C4-2B (cell line): ENCODE results near the gene FAM228B.
A peak's percentile ranks its signal among the peaks of the same experiment; 100 is the strongest.

Source experiments
- H3K27ac ChIP-seq: fragments of 450-650 bp; 2 replicates; pipeline ENCODE4 v1.5.1; 2017
- CTCF ChIP-seq: fragments of 450-650 bp; conservative IDR thresholded peaks from 2 replicates; pipeline ENCODE4 v1.5.1; 2017; ENCODE audit warnings: mild to moderate bottlenecking
- ZFX ChIP-seq: fragments of 450-650 bp; IDR thresholded peaks from 2 replicates; pipeline ENCODE4 v1.6.1; 2017

Gene FAM228B

GRCh38 chr2:24123195-24123921, at the start of gene FAM228B, which contains the start of gene PFN4:
TSS of gene FAM228B (plus strand) at chr2:24123469. CDS start at chr2:24124362, 893 bp downstream.
TSS of gene PFN4 (minus strand) at chr2:24123334. CDS start at chr2:24122535, 799 bp downstream.
- no peak; the same call in 1 of the 2 replicates for TF ChIP-seq CTCF
- TF ChIP-seq ZFX, result peak; percentile 95
- H3K27ac ChIP-seq, result peak within 1 kb of the TSS; percentile 81

DNA sequence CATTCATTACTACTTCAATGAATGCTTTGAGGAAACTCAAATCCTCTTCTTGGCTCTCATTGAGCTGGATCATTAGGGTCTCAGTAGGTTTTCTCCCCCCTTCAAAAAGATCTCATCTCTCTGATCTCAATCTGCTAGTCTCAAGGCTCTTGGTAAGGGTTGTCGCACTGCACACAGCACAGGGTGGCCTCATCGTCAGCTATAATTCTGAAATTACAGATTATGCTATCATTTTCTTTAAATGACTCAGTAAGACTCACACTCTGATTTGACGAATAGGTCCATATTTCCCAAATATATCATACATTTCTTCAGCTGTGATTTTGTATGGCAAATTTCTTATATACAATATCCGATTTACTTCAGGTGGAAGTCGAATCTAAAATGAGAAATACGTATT, 49.5 kb upstream of the FAM228B start:
- TF ChIP-seq ZFX, result no peak
- TF ChIP-seq CTCF, result no peak
- H3K27ac ChIP-seq, result no peak overlapping the region

DNA sequence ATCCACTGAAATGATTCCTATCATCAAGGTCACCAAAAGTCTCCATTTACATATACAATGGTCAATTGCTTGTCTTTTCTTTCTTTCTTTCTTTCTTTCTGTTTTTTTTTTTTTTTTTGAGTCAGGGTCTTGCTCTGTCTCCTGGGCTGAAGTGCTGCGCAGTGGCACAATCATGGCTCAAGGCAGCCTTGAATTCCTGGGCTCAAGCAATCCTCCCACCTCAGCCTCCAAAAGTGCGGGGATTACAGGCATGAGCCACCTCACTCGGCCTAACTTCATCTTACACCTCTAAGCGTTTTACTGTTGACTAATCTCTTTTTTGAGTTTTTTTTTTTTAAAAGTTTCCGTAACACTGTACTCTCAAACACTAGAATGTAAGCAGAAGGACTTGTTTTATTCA, 48.0 kb upstream of the FAM228B start:
- no peak for TF ChIP-seq CTCF
- no peak for TF ChIP-seq ZFX
- peak overlapping the region; percentile 70; the same call in 1 of the 2 replicates for H3K27ac ChIP-seq

DNA sequence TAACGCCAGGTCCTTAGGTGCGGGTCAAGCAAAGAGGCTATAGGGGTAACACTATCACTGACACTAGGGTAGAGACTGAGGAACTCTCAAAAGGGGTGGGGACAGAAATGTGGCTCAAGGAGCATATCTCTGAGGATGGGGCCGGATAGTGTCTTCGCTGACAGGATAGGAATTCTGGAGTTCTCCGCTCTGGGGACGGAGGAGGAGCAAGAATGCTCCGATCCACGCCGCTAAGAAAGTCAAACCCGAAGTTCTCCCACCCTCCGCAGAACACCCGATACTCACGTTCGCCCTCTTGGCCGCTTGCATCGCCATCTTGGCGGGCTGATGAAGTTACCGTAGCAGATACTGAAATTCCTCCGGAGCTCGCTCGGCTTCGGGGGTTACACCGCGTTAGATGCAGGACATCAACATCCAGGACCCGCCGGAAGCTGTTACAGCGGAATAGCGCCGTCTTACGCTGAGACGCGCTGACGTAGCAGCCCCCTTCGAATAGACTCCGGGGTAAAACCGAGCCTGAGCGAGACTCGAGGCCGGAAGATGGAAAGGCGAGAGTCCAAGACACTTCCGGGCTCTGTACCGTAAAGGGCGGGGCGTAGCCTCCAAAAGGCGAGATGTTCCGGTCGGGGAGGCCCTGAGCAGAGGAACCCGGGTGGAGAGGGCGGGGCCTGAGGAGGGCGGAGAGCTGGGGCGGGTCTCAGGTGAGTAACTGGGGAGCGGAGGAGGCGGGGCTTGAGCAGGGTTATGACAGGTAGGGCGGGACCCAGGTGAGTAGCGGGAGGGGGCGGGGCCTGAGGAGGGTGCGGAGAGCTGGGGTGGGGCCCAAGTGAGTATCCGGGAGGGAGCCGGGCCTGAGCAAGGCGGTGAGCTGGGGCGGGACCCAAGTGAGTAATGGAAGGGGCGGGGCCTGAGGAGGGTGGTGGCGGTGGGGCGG, 47.1 kb upstream of the FAM228B start, which contains the start of gene SF3B6:
SF3B6 (minus strand) TSS at position 412 of the 934 bp plus-strand sequence; CDS start at position 315, 97 bp downstream.
- TF ChIP-seq CTCF (no peak), ZFX (no peak)
- peak within 1 kb of the TSS; percentile 70 for H3K27ac ChIP-seq

GRCh38 chr2:24076849-24077534, 46.3 kb upstream of the FAM228B start:
- TF ChIP-seq ZFX (peak; percentile 67), CTCF (no peak)
- H3K27ac ChIP-seq, result peak overlapping the region; percentile 67

- TF ChIP-seq ZFX (no peak), CTCF (no peak)
- H3K27ac ChIP-seq, result peak overlapping the region; percentile 67
Observed at GRCh38 chr2:24077535-24077877, 45.8 kb upstream of the FAM228B start.
